Mesenchymal stem cell (in vitro differentiated cells and primary cell): Measurements from ENCODE around the gene APOA5.
A peak's percentile ranks its signal among the peaks of the same experiment; 100 is the strongest.

Experiments used
- DNase-seq: peaks from one replicate; pipeline ENCODE4 v3.0.0-alpha.2; 2013
- H2AFZ ChIP-seq: one replicate; pipeline ENCODE4 v1.6.1; 2013; ENCODE audit warnings: low read depth, mild to moderate bottlenecking, control low read depth, inconsistent platforms, low read length, moderate library complexity
- H2AK5ac ChIP-seq: 2 replicates; pipeline ENCODE4 v1.6.1; 2013; ENCODE audit warnings: low read length, moderate library complexity, mild to moderate bottlenecking, inconsistent platforms; ENCODE audit not compliant: severe bottlenecking
- H2BK120ac ChIP-seq: one replicate; pipeline ENCODE4 v1.6.1; 2013; ENCODE audit warnings: low read depth, mild to moderate bottlenecking, inconsistent platforms, low read length, moderate library complexity
- H2BK12ac ChIP-seq, 2 experiments: one replicate each; pipeline ENCODE4 v1.6.1; 2013; ENCODE audit warnings: inconsistent platforms in 2 of 2, low read length in 2 of 2, mild to moderate bottlenecking in 2 of 2, moderate library complexity in 2 of 2, control low read depth in 1 of 2
- H2BK15ac ChIP-seq: one replicate; pipeline ENCODE4 v1.6.1; 2013; ENCODE audit warnings: mild to moderate bottlenecking, low read depth, inconsistent platforms; ENCODE audit not compliant: poor library complexity, severe bottlenecking
- H2BK5ac ChIP-seq: 2 replicates; pipeline ENCODE4 v1.6.1; 2013; ENCODE audit warnings: low read depth, mild to moderate bottlenecking, low read length, control low read depth, inconsistent platforms; ENCODE audit not compliant: poor library complexity, severe bottlenecking
- H3K14ac ChIP-seq, 2 experiments: one replicate each; pipeline ENCODE4 v1.6.1; 2013; ENCODE audit warnings: inconsistent platforms in 2 of 2, low read length in 2 of 2, control low read depth in 1 of 2, mild to moderate bottlenecking in 1 of 2, moderate library complexity in 1 of 2
- H3K18ac ChIP-seq, 2 experiments: one replicate each; pipeline ENCODE4 v1.6.1; 2013; ENCODE audit warnings: inconsistent platforms in 2 of 2, low read length in 2 of 2, control low read depth in 1 of 2, low read depth in 1 of 2, mild to moderate bottlenecking in 1 of 2
- H3K23ac ChIP-seq, 2 experiments: one replicate each; pipeline ENCODE4 v1.6.1; 2013; ENCODE audit warnings: inconsistent platforms in 2 of 2, low read length in 2 of 2, mild to moderate bottlenecking in 2 of 2, moderate library complexity in 2 of 2, control low read depth in 1 of 2
- H3K27ac ChIP-seq: 2 replicates; pipeline ENCODE4 v1.5.1; 2013; ENCODE audit warnings: mild to moderate bottlenecking, moderate library complexity, low read length, control low read depth, inconsistent platforms; ENCODE audit not compliant: poor library complexity, severe bottlenecking
- H3K27me3 ChIP-seq, 2 experiments: 2 replicates each; pipeline versions ENCODE4 v1.6.1 to v1.7.0; 2013; ENCODE audit warnings: low read length in 2 of 2, mild to moderate bottlenecking in 2 of 2, moderate library complexity in 2 of 2, control low read depth in 1 of 2, inconsistent platforms in 1 of 2; ENCODE audit not compliant: control insufficient read depth in 1 of 2, insufficient read depth in 1 of 2
- H3K36me3 ChIP-seq, 2 experiments: 2 replicates each; pipeline versions ENCODE4 v1.6.1 to v1.7.0; 2013; ENCODE audit warnings: low read length in 2 of 2, control low read depth in 1 of 2, inconsistent platforms in 1 of 2, low read depth in 1 of 2, mild to moderate bottlenecking in 1 of 2; ENCODE audit not compliant: insufficient read depth in 2 of 2, control insufficient read depth in 1 of 2
- H3K4ac ChIP-seq, 2 experiments: one replicate each; pipeline ENCODE4 v1.6.1; 2013; ENCODE audit warnings: inconsistent platforms in 2 of 2, low read length in 2 of 2, mild to moderate bottlenecking in 2 of 2, moderate library complexity in 2 of 2, control low read depth in 1 of 2, low read depth in 1 of 2
- H3K4me1 ChIP-seq: 2 replicates; pipeline ENCODE4 v1.6.1; 2013; ENCODE audit warnings: low read depth, low read length, control low read depth; ENCODE audit not compliant: control insufficient read depth, insufficient read depth
- H3K4me2 ChIP-seq: 2 replicates; pipeline ENCODE4 v1.6.1; 2013; ENCODE audit warnings: low read length, mild to moderate bottlenecking, inconsistent platforms; ENCODE audit not compliant: poor library complexity, severe bottlenecking
- H3K4me3 ChIP-seq, 2 experiments: 2 replicates each; pipeline versions ENCODE4 v1.5.1 to v1.7.0; 2013; ENCODE audit warnings: low read length in 2 of 2, mild to moderate bottlenecking in 2 of 2, control low read depth in 1 of 2, low read depth in 1 of 2; ENCODE audit not compliant: insufficient read depth in 1 of 2
- H3K79me1 ChIP-seq: replicated peaks from 2 replicates; pipeline ENCODE4 v1.6.1; 2013; ENCODE audit warnings: mild to moderate bottlenecking, control low read depth, low read length, inconsistent platforms; ENCODE audit not compliant: poor library complexity, severe bottlenecking
- H3K9ac ChIP-seq: 2 replicates; pipeline ENCODE4 v1.7.0; 2013; ENCODE audit warnings: mild to moderate bottlenecking, low read length, moderate library complexity
- H3K9me3 ChIP-seq: 2 replicates; pipeline ENCODE4 v1.7.0; 2013; ENCODE audit warnings: mild to moderate bottlenecking, low read length; ENCODE audit not compliant: control insufficient read depth
- H4K8ac ChIP-seq: one replicate; pipeline ENCODE4 v1.6.1; 2013; ENCODE audit warnings: inconsistent platforms, mild to moderate bottlenecking, low read length, moderate library complexity
- H4K91ac ChIP-seq: one replicate; pipeline ENCODE4 v1.6.1; 2013; ENCODE audit warnings: mild to moderate bottlenecking, low read length, inconsistent platforms
- WGBS: methylation state at CpG from one replicate; pipeline ENCODE4 v1.1.7; 2013; ENCODE audit warnings: mixed read lengths; 5-methylcytosine and 5-hydroxymethylcytosine counted together

APOA5 gene

GRCh38 chr11:116788975-116789374, 2.7 kb downstream of the APOA5 start:
- WGBS = 93% methylated on average over 3 of the region's 4 CpGs
- Histone ChIP-seq H2BK120ac (no peak overlapping the region), H3K9ac (no peak overlapping the region), H2AFZ (no peak overlapping the region), H2BK5ac (no peak overlapping the region), H3K4me2 (no peak overlapping the region), H2BK15ac (no peak overlapping the region), H2BK12ac (no peak overlapping the region), H3K27ac (no peak overlapping the region), H3K4me1 (peaks cover 15% of the 10 kb centered on the region), H4K91ac (no peak overlapping the region), H3K23ac (no peak overlapping the region), H3K18ac (no peak overlapping the region), H3K79me1 (peaks cover 23% of the 10 kb centered on the region), H3K9me3 (no peaks in the 10 kb centered on the region), H3K4ac (no peak overlapping the region), H3K27me3 (no peaks in the 10 kb centered on the region), H2AK5ac (peak overlapping the region; percentile 86), H3K4me3 (no peak overlapping the region), H4K8ac (no peak overlapping the region), H3K36me3 (peaks cover 19 to 28% of the 10 kb centered on the region in 2 experiments), H3K14ac (no peak overlapping the region)
- DNase-seq = no peak

GRCh38 chr11:116788534-116788933, 3.1 kb downstream of the APOA5 start:
- peak overlapping the region in 1 of 2 experiments; percentile 95 for H3K4me3 ChIP-seq
- peak overlapping the region in 1 of 2 experiments; percentile 29 for H3K4ac ChIP-seq
- H3K14ac ChIP-seq = peak overlapping the region in 1 of 2 experiments; percentile 39
- no peak overlapping the region for H2BK12ac ChIP-seq
- H3K4me1 ChIP-seq = peaks cover 15% of the 10 kb centered on the region
- no peak overlapping the region for H3K23ac ChIP-seq
- H2AK5ac ChIP-seq = peak overlapping the region; percentile 86
- H2BK15ac ChIP-seq = no peak overlapping the region
- no peak for DNase-seq
- peak overlapping the region; percentile 87 for H3K4me2 ChIP-seq
- no peak overlapping the region for H2BK5ac ChIP-seq
- 79% methylated on average over 2 of the region's 4 CpGs for WGBS
- H3K18ac ChIP-seq = peak overlapping the region in 1 of 2 experiments; percentile 78
- H3K79me1 ChIP-seq = peaks cover 23% of the 10 kb centered on the region
- peak overlapping the region; percentile 25 for H4K91ac ChIP-seq
- peaks cover 20 to 33% of the 10 kb centered on the region in 2 experiments for H3K36me3 ChIP-seq
- H3K9ac ChIP-seq = peak overlapping the region; percentile 91
- H3K9me3 ChIP-seq = no peaks in the 10 kb centered on the region
- H4K8ac ChIP-seq = peak overlapping the region; percentile 93
- no peak overlapping the region for H3K27ac ChIP-seq
- no peak overlapping the region for H2BK120ac ChIP-seq
- no peaks in the 10 kb centered on the region for H3K27me3 ChIP-seq
- H2AFZ ChIP-seq = peak overlapping the region; percentile 42

- Histone ChIP-seq H4K91ac (peak within 1 kb of the TSS; percentile 72), H4K8ac (peak within 1 kb of the TSS; percentile 93), H3K14ac (peak within 1 kb of the TSS; percentile 21 to 39), H3K4me2 (peak within 1 kb of the TSS; percentile 88), H3K9ac (peak within 1 kb of the TSS; percentile 91), H2BK5ac (no peak within 1 kb of the TSS), H3K4ac (peak within 1 kb of the TSS; percentile 26 to 66), H2BK12ac (no peak within 1 kb of the TSS), H3K79me1 (peaks cover 23% of the 10 kb centered on the region), H3K9me3 (no peaks in the 10 kb centered on the region), H3K23ac (peak within 1 kb of the TSS in 1 of 2 experiments; percentile 14), H3K4me1 (peaks cover 15% of the 10 kb centered on the region), H3K18ac (peak within 1 kb of the TSS; percentile 83 to 89), H3K27ac (no peak within 1 kb of the TSS), H3K27me3 (no peaks in the 10 kb centered on the region), H2AFZ (peak within 1 kb of the TSS; percentile 74), H2AK5ac (peak within 1 kb of the TSS; percentile 86), H2BK120ac (no peak within 1 kb of the TSS), H3K4me3 (peak within 1 kb of the TSS; percentile 95 to 97), H3K36me3 (peaks cover 25 to 39% of the 10 kb centered on the region in 2 experiments), H2BK15ac (peak within 1 kb of the TSS; percentile 58)
- WGBS = 1% methylated on average over 53 of the region's 56 CpGs
- DNase-seq = peak; percentile 83
Observed at GRCh38 chr11:116787786-116788486, 3.7 kb downstream of the APOA5 start, which contains the start of gene ZPR1. TSS of gene ZPR1 (minus strand) at chr11:116788023. CDS start at chr11:116787990, 33 bp downstream.

GRCh38 chr11:116787436-116787785, 4.3 kb downstream of the APOA5 start:
- Histone ChIP-seq H2AFZ (peak overlapping the region; percentile 74), H3K23ac (peak overlapping the region in 1 of 2 experiments; percentile 14), H2BK15ac (peak overlapping the region; percentile 20), H3K36me3 (peaks cover 29 to 44% of the 10 kb centered on the region in 2 experiments), H2BK12ac (no peak overlapping the region), H3K27me3 (no peaks in the 10 kb centered on the region), H3K4me2 (peak overlapping the region; percentile 88), H4K8ac (peak overlapping the region; percentile 73), H3K79me1 (peaks cover 25% of the 10 kb centered on the region), H3K14ac (no peak overlapping the region), H3K9ac (peak overlapping the region; percentile 91), H3K4me1 (peaks cover 13% of the 10 kb centered on the region), H2BK120ac (no peak overlapping the region), H4K91ac (peak overlapping the region; percentile 46), H3K18ac (peak overlapping the region; percentile 83 to 89), H2BK5ac (no peak overlapping the region), H3K27ac (no peak overlapping the region), H2AK5ac (no peak overlapping the region), H3K4me3 (peak overlapping the region; percentile 95 to 97), H3K4ac (peak overlapping the region; percentile 26 to 66), H3K9me3 (no peaks in the 10 kb centered on the region)
- WGBS = 1% methylated on average over 14 of the region's 15 CpGs
- peak; percentile 20 for DNase-seq
